ENCODE data around the gene CDHR2. TPM values are rescaled to one million over a fixed set of nuclear protein-coding genes. Genes with fewer than 3 reads are reported as not detected.
A peak's percentile ranks its signal among the peaks of the same experiment; 100 is the strongest.

Gene CDHR2
- total and polyA plus RNA-seq, 2 of the 13 experiments (the other 11 are each of a cell fraction or from before 2014, with no cell fraction given) = 17.9 to 20.9 TPM

GRCh38 chr5:176535101-176535663 lies 14.0 kb upstream of the CDHR2 start:
- no peaks in the 10 kb centered on the region; a peak in 1 of 5 replicates for H3K27me3 ChIP-seq (ENCODE audit: control insufficient read depth in 1 of 2, insufficient read depth in 2 of 2, low read length in 2 of 2)
- peaks cover 14 to 31% of the 10 kb centered on the region in 2 experiments for H3K36me3 ChIP-seq (replicated peaks in 1 of 2; ENCODE audit: control insufficient read depth in 1 of 2, insufficient read depth in 2 of 2, low read length in 2 of 2)
- H3K27ac ChIP-seq (ENCODE audit: extremely low read length, insufficient read depth, low read length) = peak overlapping the region; percentile 95
- BruUV-seq (replicated peaks) = no TSS peak
- H3K4me1 ChIP-seq (ENCODE audit: insufficient read depth, low read length) = peaks cover 44% of the 10 kb centered on the region
- H4K20me1 ChIP-seq (ENCODE audit: insufficient read depth, low read length) = peaks cover 33% of the 10 kb centered on the region
- ChIA-PET CTCF (ENCODE audit: low intra/inter-chr PET ratio, low total read pairs) (no interaction called here), POLR2A (interaction anchor here (0.9 to 7.9 kb wide), 9 partner anchors 8 to 552 kb away, joined by 3 to 212 read pairs (median 3); partner anchors contain the start of genes CDHR2, FAF2, FGFR4 and NOP16)
- no peak for FAIRE-seq
- peaks cover 40% of the 10 kb centered on the region for H3K79me2 ChIP-seq (ENCODE audit: insufficient read depth, low read length)
- DNase-seq (ENCODE audit: low spot score) = no peak
- H3K4me3 ChIP-seq (replicated peaks in 1 of 3; ENCODE audit: insufficient read depth in 1 of 3, low read depth in 2 of 3, low read length in 3 of 3) = peak overlapping the region; percentile 90 to 98 (median 97)
- 0 out of 2 replicates have a peak, but pooled peaks have one; percentile 52 for TF ChIP-seq ZNF44 (CRISPR knock-in tag; IDR thresholded peaks at IDR 0.05)
- no peak for TF ChIP-seq SP1 (IDR thresholded peaks at IDR 0.05)
- no peak for TF ChIP-seq SP1 (CRISPR knock-in tag; IDR thresholded peaks at IDR 0.05)
- TF ChIP-seq ZNF430 (CRISPR knock-in tag; IDR thresholded peaks at IDR 0.05) = 0 out of 2 replicates have a peak, but pooled peaks have one; percentile 44
- 0 out of 2 replicates have a peak, but pooled peaks have one; percentile 8 for TF ChIP-seq ZNF879 (CRISPR knock-in tag; IDR thresholded peaks at IDR 0.05)
- TF ChIP-seq ZMYM3 (CRISPR knock-in tag; IDR thresholded peaks at IDR 0.05) = peak; percentile 63
- TF ChIP-seq ZBTB25 (CRISPR knock-in tag; IDR thresholded peaks at IDR 0.05) = no peak
- TF ChIP-seq ZNF605 (CRISPR knock-in tag; IDR thresholded peaks at IDR 0.05) = 0 out of 2 replicates have a peak, but pooled peaks have one; percentile 59
- TF ChIP-seq BCL3 (CRISPR knock-in tag; IDR thresholded peaks at IDR 0.05) = 0 out of 2 replicates have a peak, but pooled peaks have one; percentile 48
- 0 out of 2 replicates have a peak, but pooled peaks have one; percentile 39 for TF ChIP-seq SRY (CRISPR knock-in tag; IDR thresholded peaks at IDR 0.05)
- TF ChIP-seq ZNF629 (CRISPR knock-in tag; conservative IDR thresholded peaks at IDR 0.05) = peak; percentile 94
- TF ChIP-seq HDAC1 (CRISPR knock-in tag; IDR thresholded peaks at IDR 0.05) = 0 out of 2 replicates have a peak, but pooled peaks have one; percentile 21
- no peaks in the 10 kb centered on the region for H3K9me3 ChIP-seq (ENCODE audit: low read length)
- H2AFZ ChIP-seq (ENCODE audit: low read length) = no peak overlapping the region
- peak overlapping the region; percentile 91 for H3K9ac ChIP-seq (ENCODE audit: insufficient read depth, low read depth, low read length)
- WGBS (ENCODE audit: low lambda C conversion rate) = 73% methylated on average over 6 of the region's 11 CpGs
- in situ Hi-C loops (cut with HindIII; ENCODE audit: extremely low pct_ligation_motif_present, low pct_unique_long_range_greater_than_20kb) = loop anchor here (5.0 to 25.0 kb wide), 2 partner anchors 118 to 827 kb away; partner anchors contain the start of genes CLTB, LMAN2 and RGS14
- peak overlapping the region; percentile 91 for H3K4me2 ChIP-seq (ENCODE audit: low read depth, low read length)
- no peak for ATAC-seq
- intact Hi-C loops (cut with micrococcal nuclease; ENCODE audit: unreplicated experiment) = no loop called here

All from HepG2 (cell line).